ENCODE data around the gene CIC. TPM values are rescaled to one million over a fixed set of nuclear protein-coding genes. Genes with fewer than 3 reads are reported as not detected.

The CIC gene
- total and polyA plus RNA-seq, 4 experiments from 2014 or later = 3.5 to 82.6 (median 81.6) TPM; not detected in 1

DNA sequence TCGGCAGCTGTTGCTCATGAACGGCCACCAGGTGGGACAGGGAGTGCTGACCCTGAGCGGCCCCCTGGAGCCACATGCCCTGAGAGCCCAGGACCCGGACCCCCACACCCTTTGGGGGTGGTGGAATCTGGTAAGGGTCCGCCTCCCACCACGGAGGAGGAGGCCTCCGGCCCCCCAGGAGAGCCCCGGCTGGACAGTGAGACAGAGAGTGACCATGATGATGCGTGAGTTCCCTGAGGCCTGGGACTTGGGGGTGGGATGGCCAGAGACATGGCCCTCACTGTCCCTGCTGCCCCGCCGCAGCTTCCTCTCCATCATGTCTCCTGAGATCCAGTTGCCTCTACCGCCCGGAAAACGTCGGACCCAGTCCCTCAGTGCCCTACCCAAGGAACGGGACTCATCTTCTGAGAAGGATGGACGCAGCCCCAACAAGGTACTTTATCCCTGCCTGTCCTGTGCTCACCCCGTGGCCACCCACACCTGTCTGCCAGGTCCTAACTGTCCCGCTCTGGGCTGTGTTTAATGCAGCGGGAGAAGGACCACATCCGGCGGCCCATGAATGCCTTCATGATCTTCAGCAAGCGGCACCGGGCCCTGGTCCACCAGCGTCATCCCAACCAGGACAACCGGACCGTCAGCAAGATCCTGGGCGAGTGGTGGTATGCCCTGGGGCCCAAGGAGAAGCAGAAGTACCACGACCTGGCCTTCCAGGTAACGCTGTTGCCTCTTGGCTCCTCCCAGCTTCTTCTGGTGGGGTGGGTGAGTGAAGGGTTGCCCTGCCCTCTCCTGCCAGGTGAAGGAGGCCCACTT is 18.2 kb downstream of the CIC start:
- intact Hi-C loops (cut with micrococcal nuclease) = no loop called here
- no peaks in the 10 kb centered on the region for H3K9me3 Mint-ChIP-seq
- peak overlapping the region in 1 of 8 donors; percentile 55 for H3K4me3 Mint-ChIP-seq
- peak overlapping the region in 1 of 7 donors; percentile 10 for H3K27ac Mint-ChIP-seq
- Histone ChIP-seq H3K36me3 (ENCODE audit: insufficient read depth, low read length) (peaks cover 43% of the 10 kb centered on the region), H3K4me3 (ENCODE audit: low read length in 2 of 2) (no peak overlapping the region), H3K4me1 (ENCODE audit: insufficient read depth, low read length) (peaks cover 37% of the 10 kb centered on the region), H3K27me3 (ENCODE audit: insufficient read depth, low read length) (no peaks in the 10 kb centered on the region), H3K27ac (ENCODE audit: low read depth, low read length) (no peak overlapping the region), H3K9me3 (ENCODE audit: control insufficient read depth in 1 of 2, low read length in 2 of 2) (no peaks in the 10 kb centered on the region)
- POLR2A ChIA-PET (ENCODE audit: partially characterized antibody) = interaction anchor here (1.3 kb wide), 1 partner anchor 18 kb away, joined by 3 read pairs; the partner anchor contains the start of gene CIC
- DNase-seq = peak in 1 of 5 donors; percentile 33
- H3K27me3 Mint-ChIP-seq = no peaks in the 10 kb centered on the region
- CTCF ChIA-PET (ENCODE audit: partially characterized antibody) = interaction anchor here (0.9 kb wide), 1 partner anchor 9 kb away, joined by 4 read pairs; no protein-coding TSS in a partner anchor
- H3K36me3 Mint-ChIP-seq = peaks cover 6 to 44% of the 10 kb centered on the region in 2 donors
- H3K4me1 Mint-ChIP-seq = peaks cover 20 to 29% (median 24%) of the 10 kb centered on the region in 4 donors

DNA sequence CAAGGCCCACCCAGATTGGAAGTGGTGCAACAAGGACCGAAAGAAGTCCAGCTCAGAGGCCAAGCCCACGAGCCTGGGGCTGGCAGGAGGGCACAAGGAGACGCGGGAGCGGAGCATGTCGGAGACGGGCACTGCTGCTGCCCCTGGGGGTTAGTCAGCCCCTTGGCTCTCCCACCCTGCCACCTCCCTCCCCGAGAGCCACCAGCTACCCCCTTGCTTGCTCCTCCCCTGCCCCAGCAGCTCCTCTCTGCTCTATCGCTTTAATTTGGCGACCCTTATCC is 18.7 kb downstream of the CIC start:
- POLR2A ChIA-PET (ENCODE audit: partially characterized antibody) = interaction anchor here (1.3 kb wide), 1 partner anchor 18 kb away, joined by 3 read pairs; the partner anchor contains the start of gene CIC
- intact Hi-C loops (cut with micrococcal nuclease) = no loop called here
- Mint-ChIP-seq H3K9me3 (no peaks in the 10 kb centered on the region), H3K36me3 (peaks cover 6 to 42% of the 10 kb centered on the region in 2 donors), H3K4me3 (no peak overlapping the region), H3K27me3 (no peaks in the 10 kb centered on the region), H3K27ac (no peak overlapping the region), H3K4me1 (peaks cover 16 to 29% (median 22%) of the 10 kb centered on the region in 4 donors)
- DNase-seq = peak in 1 of 5 donors; percentile 17
- H3K4me1 ChIP-seq (ENCODE audit: insufficient read depth, low read length) = peaks cover 31% of the 10 kb centered on the region
- H3K36me3 ChIP-seq (ENCODE audit: insufficient read depth, low read length) = peaks cover 43% of the 10 kb centered on the region
- no peak overlapping the region for H3K27ac ChIP-seq (ENCODE audit: low read depth, low read length)
- CTCF ChIA-PET (ENCODE audit: partially characterized antibody) = interaction anchor here (0.9 kb wide), 1 partner anchor 9 kb away, joined by 4 read pairs; no protein-coding TSS in a partner anchor
- H3K4me3 ChIP-seq (ENCODE audit: low read length in 2 of 2) = no peak overlapping the region
- H3K9me3 ChIP-seq (ENCODE audit: control insufficient read depth in 1 of 2, low read length in 2 of 2) = no peaks in the 10 kb centered on the region
- no peaks in the 10 kb centered on the region for H3K27me3 ChIP-seq (ENCODE audit: insufficient read depth, low read length)

DNA sequence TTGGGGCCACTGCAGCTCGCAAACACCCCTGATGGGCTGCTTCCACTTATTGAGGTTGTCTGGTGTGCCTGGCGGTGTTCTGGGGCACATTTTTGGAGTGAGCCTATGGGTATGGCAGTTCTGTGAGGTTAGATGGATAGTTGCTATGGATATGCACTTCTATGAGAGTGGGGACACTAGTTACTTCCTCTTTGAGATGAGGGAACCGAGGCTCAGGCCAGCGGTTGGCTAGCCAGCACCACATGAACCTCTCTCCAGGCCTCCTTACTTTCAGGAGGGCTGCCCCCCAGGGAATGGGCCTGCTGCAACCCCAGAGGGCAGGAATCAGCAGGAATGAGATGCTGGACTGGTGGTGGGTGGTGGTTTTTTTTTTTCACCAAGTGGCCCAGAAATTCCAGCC is 19.3 kb downstream of the CIC start:
- Histone ChIP-seq H3K9me3 (ENCODE audit: control insufficient read depth in 1 of 2, low read length in 2 of 2) (no peaks in the 10 kb centered on the region), H3K27ac (ENCODE audit: low read depth, low read length) (no peak overlapping the region), H3K27me3 (ENCODE audit: insufficient read depth, low read length) (no peaks in the 10 kb centered on the region), H3K4me3 (ENCODE audit: low read length in 2 of 2) (no peak overlapping the region), H3K4me1 (ENCODE audit: insufficient read depth, low read length) (peaks cover 26% of the 10 kb centered on the region), H3K36me3 (ENCODE audit: insufficient read depth, low read length) (peaks cover 43% of the 10 kb centered on the region)
- CTCF ChIA-PET (ENCODE audit: partially characterized antibody) = interaction anchor here (0.8 to 1.4 kb wide), 5 partner anchors 8 to 180 kb away, joined by 3 to 6 read pairs (median 4); no protein-coding TSS in a partner anchor
- no peaks in the 10 kb centered on the region for H3K9me3 Mint-ChIP-seq
- H3K4me1 Mint-ChIP-seq = peaks cover 16 to 29% (median 22%) of the 10 kb centered on the region in 4 donors
- H3K27ac Mint-ChIP-seq = peak overlapping the region in 3 of 7 donors; percentile 6 to 84 (median 75)
- no peaks in the 10 kb centered on the region for H3K27me3 Mint-ChIP-seq
- DNase-seq = peak in 1 of 5 donors; percentile 31
- intact Hi-C loops (cut with micrococcal nuclease) = no loop called here
- POLR2A ChIA-PET (ENCODE audit: partially characterized antibody) = interaction anchor here (1.1 to 1.3 kb wide), 2 partner anchors 9 to 19 kb away, joined by 3 read pairs; partner anchors contain the start of gene CIC
- peaks cover 9 to 45% of the 10 kb centered on the region in 2 donors for H3K36me3 Mint-ChIP-seq
- no peak overlapping the region for H3K4me3 Mint-ChIP-seq

DNA sequence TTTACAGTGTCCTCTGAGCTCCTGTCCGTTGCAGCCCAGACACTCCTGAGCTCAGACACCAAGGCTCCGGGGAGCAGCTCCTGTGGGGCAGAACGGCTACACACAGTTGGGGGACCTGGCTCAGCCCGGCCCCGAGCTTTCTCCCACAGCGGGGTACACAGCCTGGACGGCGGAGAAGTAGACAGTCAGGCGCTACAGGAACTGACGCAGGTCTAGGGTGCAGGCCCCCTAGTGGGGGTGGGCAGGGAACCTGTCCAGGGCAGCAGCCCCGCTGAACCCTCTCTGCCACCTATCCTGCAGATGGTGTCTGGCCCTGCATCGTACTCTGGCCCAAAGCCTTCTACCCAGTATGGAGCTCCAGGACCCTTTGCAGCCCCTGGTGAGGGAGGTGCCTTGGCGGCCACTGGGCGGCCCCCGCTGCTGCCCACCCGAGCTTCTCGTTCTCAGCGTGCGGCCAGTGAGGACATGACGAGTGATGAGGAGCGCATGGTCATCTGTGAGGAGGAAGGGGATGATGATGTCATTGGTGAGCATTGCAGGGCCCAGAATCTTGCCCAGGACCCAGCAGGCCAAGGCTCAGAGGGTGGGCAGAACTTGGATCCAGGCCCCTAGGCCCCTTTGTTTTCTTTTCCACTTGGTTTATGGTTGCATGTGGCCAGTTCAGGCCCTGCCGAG is 20.0 kb downstream of the CIC start:
- POLR2A ChIA-PET (ENCODE audit: partially characterized antibody) = interaction anchor here (1.1 to 1.3 kb wide), 2 partner anchors 10 to 20 kb away, joined by 3 read pairs; partner anchors contain the start of gene CIC
- peaks cover 16 to 29% (median 22%) of the 10 kb centered on the region in 4 donors for H3K4me1 Mint-ChIP-seq
- peaks cover 43% of the 10 kb centered on the region for H3K36me3 ChIP-seq (ENCODE audit: insufficient read depth, low read length)
- H3K9me3 ChIP-seq (ENCODE audit: control insufficient read depth in 1 of 2, low read length in 2 of 2) = no peaks in the 10 kb centered on the region
- intact Hi-C loops (cut with micrococcal nuclease) = no loop called here
- H3K4me1 ChIP-seq (ENCODE audit: insufficient read depth, low read length) = peaks cover 26% of the 10 kb centered on the region
- no peaks in the 10 kb centered on the region for H3K27me3 Mint-ChIP-seq
- no peak overlapping the region for H3K4me3 Mint-ChIP-seq
- CTCF ChIA-PET (ENCODE audit: partially characterized antibody) = interaction anchor here (0.8 to 1.4 kb wide), 4 partner anchors 9 to 180 kb away, joined by 3 to 6 read pairs (median 4); no protein-coding TSS in a partner anchor
- peak in 1 of 5 donors; percentile 26 for DNase-seq
- no peaks in the 10 kb centered on the region for H3K27me3 ChIP-seq (ENCODE audit: insufficient read depth, low read length)
- H3K27ac ChIP-seq (ENCODE audit: low read depth, low read length) = no peak overlapping the region
- peak overlapping the region in 1 of 7 donors; percentile 75 for H3K27ac Mint-ChIP-seq
- H3K36me3 Mint-ChIP-seq = peaks cover 9 to 51% of the 10 kb centered on the region in 2 donors
- H3K9me3 Mint-ChIP-seq = no peaks in the 10 kb centered on the region
- no peak overlapping the region for H3K4me3 ChIP-seq (ENCODE audit: low read length in 2 of 2)

DNA sequence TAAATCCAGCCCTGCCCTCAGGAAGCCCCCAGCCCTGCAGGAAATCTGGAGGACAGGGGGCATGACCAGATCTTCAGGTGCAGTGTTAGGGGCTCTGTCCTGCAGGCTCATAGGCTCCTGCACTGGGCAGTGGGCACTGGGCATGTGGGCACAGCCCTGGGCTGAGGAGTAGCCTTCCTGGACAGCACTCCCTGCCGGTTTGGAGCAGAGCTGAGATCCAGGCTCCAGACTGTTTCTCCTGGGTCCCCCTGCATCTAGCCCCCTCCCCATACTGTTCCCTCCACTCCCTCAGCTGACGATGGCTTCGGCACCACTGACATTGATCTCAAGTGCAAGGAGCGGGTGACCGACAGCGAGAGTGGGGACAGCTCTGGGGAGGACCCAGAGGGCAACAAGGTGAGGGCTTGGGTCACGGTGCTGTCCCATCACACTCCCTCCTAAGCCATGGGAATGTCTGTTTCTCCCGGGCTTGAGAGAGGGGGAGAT is 20.5 kb downstream of the CIC start:
- Histone ChIP-seq H3K4me3 (ENCODE audit: low read length in 2 of 2) (no peak overlapping the region), H3K36me3 (ENCODE audit: insufficient read depth, low read length) (peaks cover 43% of the 10 kb centered on the region), H3K9me3 (ENCODE audit: control insufficient read depth in 1 of 2, low read length in 2 of 2) (no peaks in the 10 kb centered on the region), H3K27me3 (ENCODE audit: insufficient read depth, low read length) (no peaks in the 10 kb centered on the region), H3K27ac (ENCODE audit: low read depth, low read length) (no peak overlapping the region), H3K4me1 (ENCODE audit: insufficient read depth, low read length) (peaks cover 25% of the 10 kb centered on the region)
- ChIA-PET CTCF (ENCODE audit: partially characterized antibody) (interaction anchor here (0.7 to 1.4 kb wide), 3 partner anchors 49 to 185 kb away, joined by 3 read pairs; no protein-coding TSS in a partner anchor), POLR2A (ENCODE audit: partially characterized antibody) (no interaction called here)
- Mint-ChIP-seq H3K36me3 (peaks cover 9 to 55% of the 10 kb centered on the region in 2 donors), H3K9me3 (no peaks in the 10 kb centered on the region), H3K27me3 (no peaks in the 10 kb centered on the region), H3K27ac (peak overlapping the region in 1 of 7 donors; percentile 75), H3K4me3 (no peak overlapping the region), H3K4me1 (peaks cover 16 to 28% (median 22%) of the 10 kb centered on the region in 4 donors)
- DNase-seq = peak in 1 of 5 donors; percentile 19
- intact Hi-C loops (cut with micrococcal nuclease) = no loop called here

DNA sequence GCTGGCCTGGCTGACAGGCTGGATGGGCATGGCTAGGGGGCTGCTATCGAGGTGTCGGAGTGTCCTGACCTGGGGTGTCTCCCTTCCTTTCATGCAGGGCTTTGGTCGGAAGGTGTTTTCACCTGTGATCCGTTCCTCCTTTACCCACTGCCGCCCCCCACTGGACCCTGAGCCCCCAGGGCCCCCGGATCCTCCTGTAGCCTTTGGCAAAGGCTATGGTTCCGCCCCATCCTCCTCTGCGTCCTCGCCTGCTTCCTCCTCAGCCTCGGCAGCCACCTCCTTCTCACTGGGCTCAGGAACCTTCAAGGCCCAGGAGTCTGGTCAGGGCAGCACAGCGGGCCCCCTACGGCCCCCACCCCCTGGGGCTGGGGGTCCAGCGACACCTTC is 21.1 kb downstream of the CIC start:
- H3K9me3 ChIP-seq (ENCODE audit: control insufficient read depth in 1 of 2, low read length in 2 of 2) = no peaks in the 10 kb centered on the region
- no peak for DNase-seq
- H3K27ac ChIP-seq (ENCODE audit: low read depth, low read length) = no peak overlapping the region
- Mint-ChIP-seq H3K27ac (no peak overlapping the region), H3K4me1 (peaks cover 11 to 23% (median 17%) of the 10 kb centered on the region in 4 donors), H3K36me3 (peaks cover 9 to 51% of the 10 kb centered on the region in 2 donors), H3K27me3 (no peaks in the 10 kb centered on the region), H3K4me3 (no peak overlapping the region), H3K9me3 (no peaks in the 10 kb centered on the region)
- POLR2A ChIA-PET (ENCODE audit: partially characterized antibody) = no interaction called here
- no peak overlapping the region for H3K4me3 ChIP-seq (ENCODE audit: low read length in 2 of 2)
- intact Hi-C loops (cut with micrococcal nuclease) = no loop called here
- H3K4me1 ChIP-seq (ENCODE audit: insufficient read depth, low read length) = peaks cover 20% of the 10 kb centered on the region
- H3K27me3 ChIP-seq (ENCODE audit: insufficient read depth, low read length) = no peaks in the 10 kb centered on the region
- CTCF ChIA-PET (ENCODE audit: partially characterized antibody) = interaction anchor here (0.7 to 1.0 kb wide), 2 partner anchors 49 to 185 kb away, joined by 3 read pairs; no protein-coding TSS in a partner anchor
- H3K36me3 ChIP-seq (ENCODE audit: insufficient read depth, low read length) = peaks cover 43% of the 10 kb centered on the region
